AG04449 (cell line): ENCODE measurements around the gene FILIP1L.

ENCODE experiments used
- CTCF ChIA-PET: fragments of 350-600 bp; formaldehyde crosslinking; extraction: SDS; loops from one replicate; lab custom pipeline; 2021; ENCODE audit warnings: antibody characterized with exemption; lab: Yijun Ruan, JAX
- POLR2A ChIA-PET: fragments of 400-600, 350-600 bp; formaldehyde crosslinking; extraction: SDS; loops from one replicate; lab custom pipeline; 2020; ENCODE audit warnings: antibody characterized with exemption, inconsistent platforms; lab: Yijun Ruan, JAX
- DNase-seq: peaks from one replicate; pipeline ENCODE4 v3.0.0-alpha.2; 2010; ENCODE audit warnings: low read depth, low spot score
- H3K4me3 ChIP-seq: 2 replicates; pipeline ENCODE4 v1.5.1; 2011; ENCODE audit warnings: low read depth, mild to moderate bottlenecking, control low read depth, low read length
- TF ChIP-seq, protein P1 (sequence below): IDR thresholded peaks from one replicate; pipeline ENCODE4 v1.5.1; 2011; ENCODE audit warnings: mild to moderate bottlenecking, moderate library complexity, low read length, control low read depth, inconsistent platforms; ENCODE audit not compliant: insufficient read depth; ENCODE audit errors: missing control alignments

The FILIP1L gene

DNA sequence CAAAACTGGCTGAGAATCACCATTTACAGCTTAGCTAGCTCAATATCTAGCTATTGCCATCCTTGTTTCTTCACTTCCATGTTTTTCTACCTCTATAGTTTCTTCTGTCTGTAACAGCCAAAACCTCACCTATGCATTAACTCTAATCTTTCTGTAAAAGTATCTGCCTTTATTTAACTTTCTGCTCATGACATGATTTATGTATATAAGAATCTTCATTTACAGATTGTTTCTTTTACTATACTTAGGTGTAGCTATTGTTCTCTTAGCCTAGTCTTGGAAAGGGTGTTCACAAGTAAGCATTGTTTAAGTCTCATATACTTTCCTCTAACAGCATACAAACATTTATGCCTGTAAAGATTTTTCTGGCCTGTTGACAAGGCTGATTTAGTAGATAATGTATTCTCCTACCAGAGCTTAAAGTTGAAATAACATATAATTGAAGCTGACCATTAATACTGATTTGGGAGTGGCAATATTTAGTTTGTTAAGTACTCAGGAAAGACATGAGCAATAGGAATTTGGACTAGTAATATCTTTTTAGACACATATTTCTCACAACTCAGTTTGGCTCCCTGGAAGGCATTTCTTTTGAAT, 9.4 kb downstream of the FILIP1L start:
- H3K4me3 ChIP-seq = no peak overlapping the region
- POLR2A ChIA-PET = no interaction called here
- CTCF ChIA-PET = interaction anchor here (0.9 to 3.4 kb wide), 5 partner anchors 15 to 262 kb away, joined by 3 to 16 read pairs (median 3); no protein-coding TSS in a partner anchor
- TF ChIP-seq, protein P1, sequence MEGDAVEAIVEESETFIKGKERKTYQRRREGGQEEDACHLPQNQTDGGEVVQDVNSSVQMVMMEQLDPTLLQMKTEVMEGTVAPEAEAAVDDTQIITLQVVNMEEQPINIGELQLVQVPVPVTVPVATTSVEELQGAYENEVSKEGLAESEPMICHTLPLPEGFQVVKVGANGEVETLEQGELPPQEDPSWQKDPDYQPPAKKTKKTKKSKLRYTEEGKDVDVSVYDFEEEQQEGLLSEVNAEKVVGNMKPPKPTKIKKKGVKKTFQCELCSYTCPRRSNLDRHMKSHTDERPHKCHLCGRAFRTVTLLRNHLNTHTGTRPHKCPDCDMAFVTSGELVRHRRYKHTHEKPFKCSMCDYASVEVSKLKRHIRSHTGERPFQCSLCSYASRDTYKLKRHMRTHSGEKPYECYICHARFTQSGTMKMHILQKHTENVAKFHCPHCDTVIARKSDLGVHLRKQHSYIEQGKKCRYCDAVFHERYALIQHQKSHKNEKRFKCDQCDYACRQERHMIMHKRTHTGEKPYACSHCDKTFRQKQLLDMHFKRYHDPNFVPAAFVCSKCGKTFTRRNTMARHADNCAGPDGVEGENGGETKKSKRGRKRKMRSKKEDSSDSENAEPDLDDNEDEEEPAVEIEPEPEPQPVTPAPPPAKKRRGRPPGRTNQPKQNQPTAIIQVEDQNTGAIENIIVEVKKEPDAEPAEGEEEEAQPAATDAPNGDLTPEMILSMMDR = no peak
- DNase-seq = no peak

DNA sequence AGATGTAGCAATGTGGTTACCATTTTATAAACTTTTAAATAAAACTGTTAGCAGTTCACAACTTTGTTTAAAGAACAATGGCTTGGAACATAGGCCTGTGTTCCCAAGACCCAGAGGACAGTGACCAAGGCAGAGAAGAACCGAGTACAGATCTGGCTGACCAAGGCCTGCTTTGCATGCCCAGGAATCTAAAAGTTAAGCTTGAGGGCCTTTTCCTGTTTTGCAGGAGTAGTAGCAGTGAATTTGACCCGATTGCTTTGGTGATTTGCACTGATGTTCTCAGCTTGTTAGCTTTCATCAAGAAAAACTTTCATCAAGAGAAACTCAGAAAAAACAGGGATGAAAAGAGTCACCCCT, 9.9 kb downstream of the FILIP1L start:
- POLR2A ChIA-PET = no interaction called here
- H3K4me3 ChIP-seq = no peak overlapping the region
- DNase-seq = no peak

DNA sequence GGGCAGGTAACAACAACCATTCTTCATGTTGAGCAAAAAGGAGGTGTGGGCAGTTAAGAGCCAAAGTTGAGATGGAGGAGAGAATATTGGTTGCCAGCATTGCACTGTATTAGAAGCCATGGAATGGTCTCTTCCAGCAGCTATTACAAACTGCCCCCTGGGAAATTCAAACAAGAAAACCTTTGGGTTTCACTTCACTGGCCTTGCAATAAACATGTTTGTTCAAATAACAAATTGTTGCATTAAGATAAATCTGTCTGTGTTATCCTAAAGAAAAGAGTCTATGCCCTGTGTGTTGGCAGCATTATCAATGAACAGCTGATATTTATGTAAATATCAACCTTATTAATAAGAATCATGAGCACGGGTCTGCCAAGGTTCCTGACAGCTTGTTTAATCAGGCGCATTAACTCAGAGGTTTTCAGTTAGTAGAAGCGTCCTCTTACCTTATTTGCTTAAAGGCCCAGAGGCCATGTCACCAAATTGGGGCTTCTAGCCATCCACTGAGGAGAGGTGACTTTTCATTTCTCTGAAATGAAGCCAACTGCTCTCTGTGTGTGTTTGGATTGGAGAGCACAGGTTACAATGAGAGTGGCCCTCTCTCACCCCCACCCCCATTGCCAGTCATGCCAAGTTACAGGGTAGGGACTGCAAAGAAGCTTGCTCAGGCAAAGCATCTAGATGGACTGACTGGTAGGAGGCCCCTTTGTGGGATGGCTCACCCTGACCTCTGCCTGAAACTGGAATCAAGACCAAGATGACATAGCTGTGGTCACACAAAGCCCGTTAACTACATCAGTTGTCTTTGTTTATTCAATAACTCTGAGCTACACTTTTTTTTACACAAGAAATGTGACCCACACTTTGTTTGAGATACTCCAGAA, 10.5 kb downstream of the FILIP1L start:
- ChIA-PET POLR2A (no interaction called here), CTCF (interaction anchor here (1.0 to 2.1 kb wide), 3 partner anchors 13 to 260 kb away, joined by 3 to 7 read pairs (median 3); no protein-coding TSS in a partner anchor)
- H3K4me3 ChIP-seq = no peak overlapping the region
- TF ChIP-seq, protein P1 = no peak
- no peak for DNase-seq

More for the DNA sequence above, 9.9 kb downstream of the FILIP1L start:
- CTCF ChIA-PET = interaction anchor here (0.9 to 3.4 kb wide), 4 partner anchors 14 to 261 kb away, joined by 3 to 16 read pairs (median 5); no protein-coding TSS in a partner anchor
- TF ChIP-seq, protein P1 = no peak

DNA sequence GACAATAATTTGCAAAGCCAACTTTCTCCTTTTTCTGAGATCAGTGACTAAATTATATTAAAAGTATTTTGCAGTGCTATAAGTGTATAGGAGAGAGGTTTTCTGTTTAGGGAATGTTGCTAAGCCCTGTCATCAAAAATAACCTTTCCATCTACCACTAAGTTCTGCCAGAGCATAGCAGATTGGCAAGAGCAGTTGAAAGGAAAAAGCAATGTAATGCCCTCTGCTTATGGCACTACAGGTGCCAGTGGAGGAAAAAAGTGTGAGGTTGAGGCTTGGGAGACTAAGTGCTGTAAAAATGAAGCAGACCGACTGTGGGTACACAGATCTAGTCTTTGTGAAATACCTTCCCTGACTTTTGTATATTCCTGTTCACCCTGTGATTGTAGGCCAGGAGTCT, 11.5 kb downstream of the FILIP1L start:
- ChIA-PET CTCF (interaction anchor here (1.0 kb wide), 1 partner anchor 12 kb away, joined by 3 read pairs; no protein-coding TSS in a partner anchor), POLR2A (no interaction called here)
- no peak for DNase-seq
- no peak overlapping the region for H3K4me3 ChIP-seq
- TF ChIP-seq, protein P1 = no peak

DNA sequence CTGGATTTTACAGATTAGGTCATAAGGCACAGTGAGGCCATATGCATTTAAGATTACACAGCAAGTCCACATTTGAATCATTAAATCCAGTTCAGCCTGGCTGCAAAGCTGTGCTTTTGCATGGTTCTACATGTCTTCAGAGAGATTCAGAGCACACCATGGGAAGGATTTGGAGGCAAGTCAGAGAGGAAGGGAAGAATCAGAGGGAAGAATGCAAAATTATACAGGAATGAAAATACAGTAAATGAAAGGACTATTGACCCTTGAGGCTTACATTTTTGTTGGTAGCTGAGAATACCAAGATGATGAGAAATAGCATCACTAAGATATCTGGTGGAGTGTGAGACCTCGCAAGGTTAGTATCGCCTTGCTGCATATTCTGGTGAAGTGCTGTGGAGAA, 13.9 kb downstream of the FILIP1L start:
- TF ChIP-seq, protein P1 = no peak
- ChIA-PET CTCF (interaction anchor here (1.2 to 1.5 kb wide), 2 partner anchors 12 to 31 kb away, joined by 3 to 4 read pairs; no protein-coding TSS in a partner anchor), POLR2A (interaction anchor here (0.9 kb wide), 1 partner anchor 10 kb away, joined by 4 read pairs; no protein-coding TSS in a partner anchor)
- H3K4me3 ChIP-seq = no peak overlapping the region
- no peak for DNase-seq

DNA sequence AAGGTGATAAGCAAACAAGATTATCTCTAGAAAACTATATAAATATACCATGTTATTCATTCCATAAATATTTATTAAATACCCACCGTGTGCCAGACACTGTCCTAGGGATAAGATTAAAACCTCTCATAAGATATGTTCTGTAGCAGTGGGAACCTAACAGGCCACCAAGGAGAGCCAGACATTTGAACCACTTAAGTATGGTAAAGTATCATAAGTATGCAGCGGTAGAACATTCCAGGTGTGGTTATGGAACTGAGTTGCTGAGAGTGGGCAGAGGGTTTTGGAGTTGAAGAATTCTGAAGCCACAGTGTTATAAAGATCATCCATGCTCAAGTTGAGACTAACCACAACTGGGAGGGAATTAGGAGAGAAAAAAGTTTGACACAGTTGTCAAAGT, 14.7 kb downstream of the FILIP1L start:
- POLR2A ChIA-PET = no interaction called here

More for the DNA sequence above, 14.7 kb downstream of the FILIP1L start:
- no peak for DNase-seq
- CTCF ChIA-PET = interaction anchor here (0.6 kb wide), 1 partner anchor 69 kb away, joined by 3 read pairs; no protein-coding TSS in a partner anchor
- TF ChIP-seq, protein P1 = no peak
- no peak overlapping the region for H3K4me3 ChIP-seq
